RKO (cell line): Measurements from ENCODE around the gene IL17RD.

Source experiments
- DNase-seq: peaks from one replicate; pipeline ENCODE4 v3.0.0-alpha.2; 2016; ENCODE audit warnings: low spot score

The IL17RD gene

DNA sequence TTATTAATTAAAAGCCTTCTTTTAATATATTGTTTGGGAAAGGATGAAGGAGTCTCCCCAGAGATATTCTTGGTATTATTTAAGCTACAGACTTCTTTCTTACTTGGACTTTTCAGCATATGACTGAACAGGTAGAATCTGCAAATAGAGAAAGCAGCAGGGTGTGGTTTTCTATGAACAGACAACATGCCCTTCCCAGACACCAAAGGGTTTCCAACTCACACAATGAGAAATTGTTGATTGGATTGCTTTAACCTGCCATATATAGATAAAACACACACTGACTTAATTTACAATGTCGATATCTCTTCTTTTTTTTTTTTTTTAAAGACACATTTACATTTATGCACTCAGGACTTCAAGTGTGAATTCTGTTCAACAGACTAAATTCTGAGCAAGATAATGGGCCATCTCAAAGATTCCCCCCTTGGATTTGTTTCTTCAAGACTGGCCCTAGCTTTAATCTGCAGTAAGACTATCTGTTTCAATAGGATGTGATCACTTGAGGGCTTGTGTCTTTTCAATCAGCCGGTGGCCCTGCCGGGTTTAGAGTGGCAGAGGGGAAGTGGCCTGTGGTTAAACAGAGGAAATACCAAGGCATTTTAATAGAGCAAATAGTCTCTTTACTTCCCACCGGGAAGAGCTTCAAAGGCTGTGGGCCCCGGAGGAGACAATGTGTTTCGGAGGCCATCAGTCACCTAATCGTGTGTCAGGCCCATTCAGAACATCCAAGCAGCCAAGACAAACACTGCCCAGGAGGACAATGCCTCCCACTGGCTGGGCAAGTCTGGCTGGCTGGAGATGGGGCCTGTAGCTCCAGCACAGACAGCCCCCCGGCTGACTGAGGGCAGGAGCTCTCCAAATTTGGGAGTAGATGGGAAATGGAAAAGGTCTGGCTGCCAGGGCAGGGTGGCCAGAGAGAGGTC lies 6.1 kb downstream of the IL17RD start:
- DNase-seq, result no peak

GRCh38 chr3:57158325-57158724 lies 6.8 kb downstream of the IL17RD start:
- DNase-seq, result no peak

DNA sequence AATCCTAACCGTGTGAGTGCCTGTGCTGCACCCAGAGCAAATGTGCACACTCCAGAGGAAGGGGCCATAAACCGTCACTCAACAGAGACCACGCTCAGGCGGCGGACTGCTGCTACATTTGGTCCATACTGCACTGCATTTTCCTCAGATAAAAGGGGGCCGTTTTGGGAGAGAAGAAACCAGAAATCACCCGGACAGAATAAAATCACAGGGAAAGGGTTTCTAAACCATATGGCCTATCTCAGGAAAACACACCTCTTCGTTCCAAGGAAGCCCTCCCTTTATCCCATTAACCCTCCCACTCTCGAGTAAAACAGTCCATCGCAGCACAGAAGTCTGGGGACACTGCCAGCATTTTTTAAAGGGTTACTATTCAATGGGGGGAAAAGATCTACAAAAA lies 7.6 kb downstream of the IL17RD start:
- no peak for DNase-seq

GRCh38 chr3:57155310-57155643 lies 9.9 kb downstream of the IL17RD start:
- no peak for DNase-seq

- no peak for DNase-seq
Observed at GRCh38 chr3:57154470-57155309, 10.5 kb downstream of the IL17RD start.

DNA sequence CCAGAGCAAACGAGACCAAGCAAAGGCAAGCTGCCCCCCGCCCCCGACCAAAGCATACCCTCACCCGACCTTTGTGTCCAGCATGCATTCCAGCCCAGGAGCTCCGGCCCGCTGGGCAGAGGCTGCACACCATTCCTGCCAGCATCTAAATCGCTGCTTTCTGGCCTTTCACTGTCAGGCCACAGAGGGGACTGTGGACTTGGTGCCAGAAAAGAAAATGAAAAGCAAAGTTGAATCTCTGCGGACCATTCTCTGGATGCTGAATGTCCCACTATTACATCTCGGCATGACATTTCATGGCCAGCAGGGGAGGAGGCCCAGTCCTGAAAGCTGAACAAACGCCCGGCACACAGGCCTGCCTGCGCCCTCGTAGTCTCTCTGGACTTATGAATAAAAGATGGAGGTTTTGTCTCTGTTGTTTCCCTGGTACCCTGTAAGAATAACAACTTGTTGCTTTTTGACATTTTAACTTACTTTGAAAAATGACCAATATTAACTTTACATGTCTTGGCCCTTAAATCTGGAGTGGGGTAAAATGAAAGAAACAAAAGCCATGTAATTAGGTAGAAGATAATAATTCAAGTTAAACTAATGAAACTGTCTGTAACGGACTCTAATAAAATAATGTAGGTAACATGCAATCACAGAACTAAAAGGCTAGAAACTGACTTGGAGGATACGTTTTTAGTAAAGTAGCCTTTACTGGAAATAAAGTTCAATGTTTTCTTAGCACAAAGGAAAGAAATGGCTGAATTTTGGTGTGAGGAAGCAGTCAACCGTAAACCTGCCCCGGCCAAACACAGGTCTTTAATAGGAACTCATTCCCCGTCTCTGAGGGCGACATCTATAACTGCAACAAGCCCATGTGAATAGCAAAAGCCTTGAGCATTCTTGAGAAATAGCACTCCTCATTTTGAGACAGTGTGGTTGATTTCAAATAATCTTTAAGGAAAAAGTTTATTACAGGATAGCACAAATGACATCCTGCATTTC lies 12.7 kb downstream of the IL17RD start:
- DNase-seq, result no peak

- DNase-seq, result no peak
Observed at GRCh38 chr3:57151749-57152148, 13.4 kb downstream of the IL17RD start.

GRCh38 chr3:57151021-57151449 lies 14.1 kb downstream of the IL17RD start:
- DNase-seq, result no peak

DNA sequence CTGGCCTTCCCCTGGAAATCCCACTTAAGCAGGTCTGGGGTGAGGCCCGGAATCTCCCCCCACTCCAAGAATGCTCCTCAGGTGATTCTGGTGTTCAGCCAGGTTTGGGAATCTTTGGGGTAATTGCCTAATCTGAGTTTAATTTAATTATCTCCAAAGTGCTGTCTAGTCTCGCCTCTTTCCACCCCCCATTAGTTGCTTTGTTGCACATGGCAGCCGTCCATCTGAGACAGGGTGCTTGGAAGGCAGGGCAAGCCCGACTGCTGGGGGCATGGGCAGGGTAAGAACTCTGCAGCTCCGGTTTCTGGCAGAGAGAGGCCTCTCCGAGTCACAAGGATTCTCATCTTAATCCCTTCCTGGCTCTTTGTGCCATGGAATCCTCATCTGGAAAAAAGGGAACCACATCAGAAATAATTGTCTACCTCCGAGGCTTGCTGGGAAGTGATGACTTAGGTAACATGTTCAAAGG lies 15.0 kb downstream of the IL17RD start:
- no peak for DNase-seq

- DNase-seq, result no peak
Observed at GRCh38 chr3:57147071-57147470, 18.1 kb downstream of the IL17RD start.

- DNase-seq, result no peak
Observed at GRCh38 chr3:57145852-57146251, 19.3 kb downstream of the IL17RD start.

- DNase-seq, result no peak
Observed at GRCh38 chr3:57144952-57145351, 20.2 kb downstream of the IL17RD start.

DNA sequence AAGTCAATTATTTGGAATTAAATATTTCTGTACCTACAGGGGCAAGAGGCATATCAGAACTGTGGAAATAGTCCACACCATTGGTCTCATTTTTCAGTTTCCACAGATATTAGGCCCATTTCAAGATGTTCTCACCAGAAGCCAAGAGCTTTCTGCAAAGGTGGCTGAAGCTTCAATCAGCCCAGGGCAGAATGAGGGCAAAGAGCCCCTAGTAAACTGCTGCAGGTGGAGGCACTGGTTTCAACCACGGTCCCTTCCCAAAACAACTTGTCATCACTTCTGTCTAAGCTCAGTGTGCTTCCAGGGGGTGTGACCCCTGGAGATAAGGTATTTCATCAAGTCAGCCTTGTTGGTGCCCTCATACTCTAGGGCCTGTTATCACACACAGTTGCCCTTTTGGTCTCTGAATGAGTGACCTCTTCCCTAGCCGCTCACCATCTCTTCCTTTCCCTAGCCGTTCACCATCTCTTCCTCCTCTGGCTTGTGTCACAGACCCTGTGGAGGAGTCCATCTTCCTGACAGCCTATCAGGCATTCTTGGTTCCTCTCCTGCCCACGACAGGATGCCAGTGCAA lies 21.2 kb downstream of the IL17RD start:
- DNase-seq, result no peak

DNA sequence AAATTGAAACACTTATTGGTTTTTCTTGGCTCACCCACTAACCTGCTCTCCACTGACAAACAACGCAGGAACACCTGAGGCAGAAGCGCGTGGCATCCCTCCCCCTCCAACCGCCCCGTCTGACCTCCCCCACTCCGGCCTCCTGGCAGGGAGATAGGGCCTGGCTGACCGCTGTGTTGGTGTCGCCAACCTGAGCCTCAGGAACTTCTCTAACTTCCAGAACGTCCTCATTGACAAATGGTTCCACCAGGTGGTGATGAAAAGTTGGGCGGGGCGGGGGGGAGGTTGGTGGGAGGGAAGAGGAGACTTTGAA lies 22.8 kb downstream of the IL17RD start:
- no peak for DNase-seq

- no peak for DNase-seq
Observed at GRCh38 chr3:57141719-57142410, 23.3 kb downstream of the IL17RD start.

DNA sequence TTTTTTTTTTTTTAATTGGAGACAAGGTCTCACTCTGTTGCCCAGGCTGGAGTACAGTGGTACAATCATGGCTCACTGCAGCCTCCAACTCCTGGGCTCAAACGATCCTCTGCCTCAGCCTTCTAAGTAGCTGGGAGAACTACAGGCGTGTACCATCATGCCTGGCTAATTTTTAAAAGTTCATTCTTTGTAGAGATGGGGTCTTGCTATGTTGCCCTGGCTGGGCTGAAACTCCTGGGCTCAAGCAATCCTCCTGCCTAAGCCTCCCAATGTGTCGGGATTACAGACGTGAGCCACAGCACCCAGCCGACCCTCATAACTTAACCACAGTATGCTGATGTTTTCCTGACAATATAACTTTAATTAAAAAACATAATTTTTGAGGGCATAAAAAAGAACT lies 24.3 kb downstream of the IL17RD start:
- DNase-seq, result no peak

DNA sequence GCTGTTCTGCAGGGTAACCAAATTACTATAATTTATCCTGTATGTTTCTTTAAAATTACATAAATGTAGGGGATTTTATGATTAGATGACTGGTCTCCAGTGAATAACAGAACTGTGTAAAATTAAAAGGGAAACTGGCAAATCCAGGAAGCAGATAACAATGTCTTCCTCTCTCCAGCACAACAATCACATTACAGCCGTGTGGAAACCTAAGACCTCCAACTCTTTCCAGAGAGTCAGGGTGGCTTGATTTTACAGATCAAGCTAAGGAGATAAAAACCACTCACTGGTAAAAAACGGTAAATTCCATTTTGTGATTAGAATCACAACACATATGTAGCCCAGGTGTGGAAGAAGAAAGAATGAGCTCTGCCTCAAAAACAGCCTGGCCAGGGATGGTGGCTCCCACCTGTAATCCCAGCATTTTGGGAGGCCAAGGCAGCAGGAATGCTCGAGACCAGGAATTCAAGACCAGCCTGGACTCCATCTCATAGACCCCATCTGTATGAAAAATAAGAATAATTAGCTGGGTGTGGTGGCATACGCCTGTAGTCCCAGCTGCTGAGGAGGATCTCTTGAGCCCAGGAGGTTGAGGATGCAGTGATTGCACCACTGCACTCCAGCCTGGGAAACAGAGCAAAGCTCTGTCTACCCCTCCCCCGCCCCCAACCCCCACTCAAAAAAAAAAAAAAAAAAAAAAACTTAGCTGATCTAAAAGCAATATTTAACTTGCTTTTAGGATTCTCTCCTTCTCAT lies 29.0 kb downstream of the IL17RD start:
- DNase-seq, result no peak

- DNase-seq, result no peak
Observed at GRCh38 chr3:57133157-57133556, 32.0 kb downstream of the IL17RD start.

GRCh38 chr3:57132674-57133073 lies 32.5 kb downstream of the IL17RD start:
- DNase-seq, result no peak

DNA sequence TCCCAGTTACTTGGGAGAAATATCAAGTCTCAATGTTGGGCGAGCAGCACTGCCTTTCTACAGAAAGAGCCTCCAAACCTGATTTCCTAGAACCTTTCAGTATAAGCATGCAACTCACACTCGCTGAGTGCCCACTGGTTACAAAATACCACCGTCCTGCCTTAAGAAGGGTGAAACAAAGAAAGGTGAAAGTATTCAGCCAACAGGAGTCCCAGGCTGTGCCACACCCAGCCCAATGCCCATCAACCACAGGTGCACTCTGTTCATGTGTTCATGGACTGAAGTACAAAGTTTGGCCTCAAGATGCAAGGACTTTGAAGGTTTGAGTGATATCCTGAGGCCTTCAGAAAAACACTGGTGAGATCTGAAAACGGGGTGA lies 34.0 kb downstream of the IL17RD start:
- DNase-seq, result no peak
